ENCODE measurements around the gene BMPR1A. TPM values are rescaled to one million over a fixed set of nuclear protein-coding genes. Genes with fewer than 3 reads are reported as not detected.

The BMPR1A gene
- total RNA-seq, 1 experiment from 2014 or later: 94.3 TPM

DNA sequence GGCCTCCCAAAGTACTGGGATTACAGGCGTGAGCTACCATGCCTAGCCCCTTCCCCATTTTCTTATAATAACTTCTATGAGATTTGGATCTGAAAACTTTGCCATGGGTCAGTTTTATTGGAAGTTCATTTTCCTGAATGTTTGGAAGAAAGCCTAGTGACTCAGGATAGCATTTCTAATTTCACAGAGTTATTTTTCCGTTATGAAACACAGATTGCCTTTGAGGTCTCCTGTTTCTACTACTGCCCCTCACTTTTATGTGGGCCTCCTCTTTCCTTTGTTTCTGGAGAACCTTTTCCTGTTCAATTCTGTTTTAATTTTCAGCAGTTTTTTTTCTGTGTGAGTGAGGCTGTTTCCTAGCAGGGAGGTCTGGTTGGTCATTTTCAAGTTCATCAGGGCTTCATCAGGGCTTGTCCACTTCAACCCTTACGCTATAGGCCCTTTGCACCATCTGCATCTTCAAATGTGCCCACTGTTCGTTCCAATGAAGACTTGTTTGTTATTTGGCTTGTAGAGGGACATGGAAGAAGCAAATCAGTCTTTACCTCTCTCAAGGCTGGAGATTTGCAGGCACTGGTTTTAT, 58.7 kb downstream of the BMPR1A start:
- CTCF ChIA-PET: no interaction called here
- ATAC-seq: no peak
- BruUV-seq (replicated peaks): no TSS peak

DNA sequence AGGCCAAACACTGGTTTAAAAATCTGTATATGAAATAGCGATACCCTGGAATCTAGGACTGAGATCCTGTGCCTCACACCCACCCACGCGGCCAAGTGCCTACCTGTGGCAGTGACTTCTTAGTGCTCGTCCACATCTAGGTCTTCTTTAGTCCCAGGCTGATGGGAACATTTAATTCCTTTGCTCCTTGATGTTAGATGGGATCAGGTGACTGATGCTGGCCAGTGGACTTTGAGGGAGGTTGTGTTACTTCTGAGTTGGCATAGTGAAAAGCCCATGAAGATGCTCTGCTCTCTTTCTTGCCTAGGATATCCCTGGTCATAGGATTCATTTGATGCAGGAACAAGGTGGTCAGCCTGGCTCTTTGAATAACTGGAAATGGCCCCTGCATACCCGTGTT, 59.2 kb downstream of the BMPR1A start:
- no TSS peak for BruUV-seq (replicated peaks)
- Histone ChIP-seq H3K36me3 (ENCODE audit: control insufficient read depth, insufficient read depth, low read length) (no peaks in the 10 kb centered on the region), H3K27ac (ENCODE audit: low read length) (no peak overlapping the region), H3K9me3 (ENCODE audit: control insufficient read depth, insufficient read depth, low read depth, low read length) (no peaks in the 10 kb centered on the region), H3K4me1 (ENCODE audit: control insufficient read depth, insufficient read depth, low read length) (0 out of 2 replicates have a peak, but pooled peaks cover 2% of the 10 kb centered on the region), H3K4me3 (ENCODE audit: low read depth in 2 of 2, low read length in 2 of 2) (no peak overlapping the region), H3K27me3 (ENCODE audit: control insufficient read depth, insufficient read depth, low read length) (no peaks in the 10 kb centered on the region)
- ChIA-PET CTCF (no interaction called here), POLR2A (no interaction called here)
- ATAC-seq: no peak
- in situ Hi-C loops (cut with HindIII; ENCODE audit: low pct_unique_long_range_greater_than_20kb, low sequenced_read_pairs): no loop called here
- TF ChIP-seq, protein P1, sequence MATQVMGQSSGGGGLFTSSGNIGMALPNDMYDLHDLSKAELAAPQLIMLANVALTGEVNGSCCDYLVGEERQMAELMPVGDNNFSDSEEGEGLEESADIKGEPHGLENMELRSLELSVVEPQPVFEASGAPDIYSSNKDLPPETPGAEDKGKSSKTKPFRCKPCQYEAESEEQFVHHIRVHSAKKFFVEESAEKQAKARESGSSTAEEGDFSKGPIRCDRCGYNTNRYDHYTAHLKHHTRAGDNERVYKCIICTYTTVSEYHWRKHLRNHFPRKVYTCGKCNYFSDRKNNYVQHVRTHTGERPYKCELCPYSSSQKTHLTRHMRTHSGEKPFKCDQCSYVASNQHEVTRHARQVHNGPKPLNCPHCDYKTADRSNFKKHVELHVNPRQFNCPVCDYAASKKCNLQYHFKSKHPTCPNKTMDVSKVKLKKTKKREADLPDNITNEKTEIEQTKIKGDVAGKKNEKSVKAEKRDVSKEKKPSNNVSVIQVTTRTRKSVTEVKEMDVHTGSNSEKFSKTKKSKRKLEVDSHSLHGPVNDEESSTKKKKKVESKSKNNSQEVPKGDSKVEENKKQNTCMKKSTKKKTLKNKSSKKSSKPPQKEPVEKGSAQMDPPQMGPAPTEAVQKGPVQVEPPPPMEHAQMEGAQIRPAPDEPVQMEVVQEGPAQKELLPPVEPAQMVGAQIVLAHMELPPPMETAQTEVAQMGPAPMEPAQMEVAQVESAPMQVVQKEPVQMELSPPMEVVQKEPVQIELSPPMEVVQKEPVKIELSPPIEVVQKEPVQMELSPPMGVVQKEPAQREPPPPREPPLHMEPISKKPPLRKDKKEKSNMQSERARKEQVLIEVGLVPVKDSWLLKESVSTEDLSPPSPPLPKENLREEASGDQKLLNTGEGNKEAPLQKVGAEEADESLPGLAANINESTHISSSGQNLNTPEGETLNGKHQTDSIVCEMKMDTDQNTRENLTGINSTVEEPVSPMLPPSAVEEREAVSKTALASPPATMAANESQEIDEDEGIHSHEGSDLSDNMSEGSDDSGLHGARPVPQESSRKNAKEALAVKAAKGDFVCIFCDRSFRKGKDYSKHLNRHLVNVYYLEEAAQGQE (IDR thresholded peaks at IDR 0.05; ENCODE audit: insufficient read depth in 1 of 2, low read depth in 2 of 2, low read length in 1 of 2): no peak
- no peak for TF ChIP-seq SIN3A (IDR thresholded peaks at IDR 0.05; ENCODE audit: borderline replicate concordance, insufficient read depth, low read depth, low read length)
- TF ChIP-seq POLR2AphosphoS5 (IDR thresholded peaks at IDR 0.05; ENCODE audit: low read depth, low read length): no peak
- TF ChIP-seq TCF7L2 (IDR thresholded peaks at IDR 0.05; ENCODE audit: low read depth, low read length): no peak
- TF ChIP-seq, protein P2, sequence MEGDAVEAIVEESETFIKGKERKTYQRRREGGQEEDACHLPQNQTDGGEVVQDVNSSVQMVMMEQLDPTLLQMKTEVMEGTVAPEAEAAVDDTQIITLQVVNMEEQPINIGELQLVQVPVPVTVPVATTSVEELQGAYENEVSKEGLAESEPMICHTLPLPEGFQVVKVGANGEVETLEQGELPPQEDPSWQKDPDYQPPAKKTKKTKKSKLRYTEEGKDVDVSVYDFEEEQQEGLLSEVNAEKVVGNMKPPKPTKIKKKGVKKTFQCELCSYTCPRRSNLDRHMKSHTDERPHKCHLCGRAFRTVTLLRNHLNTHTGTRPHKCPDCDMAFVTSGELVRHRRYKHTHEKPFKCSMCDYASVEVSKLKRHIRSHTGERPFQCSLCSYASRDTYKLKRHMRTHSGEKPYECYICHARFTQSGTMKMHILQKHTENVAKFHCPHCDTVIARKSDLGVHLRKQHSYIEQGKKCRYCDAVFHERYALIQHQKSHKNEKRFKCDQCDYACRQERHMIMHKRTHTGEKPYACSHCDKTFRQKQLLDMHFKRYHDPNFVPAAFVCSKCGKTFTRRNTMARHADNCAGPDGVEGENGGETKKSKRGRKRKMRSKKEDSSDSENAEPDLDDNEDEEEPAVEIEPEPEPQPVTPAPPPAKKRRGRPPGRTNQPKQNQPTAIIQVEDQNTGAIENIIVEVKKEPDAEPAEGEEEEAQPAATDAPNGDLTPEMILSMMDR (IDR thresholded peaks at IDR 0.05): no peak
- intact Hi-C loops (cut with micrococcal nuclease; ENCODE audit: unreplicated experiment): no loop called here
- no peak for DNase-seq (ENCODE audit: low read depth, low spot score)

More for the DNA sequence above, 58.7 kb downstream of the BMPR1A start:
- Histone ChIP-seq H3K27ac (ENCODE audit: low read length) (no peak overlapping the region), H3K36me3 (ENCODE audit: control insufficient read depth, insufficient read depth, low read length) (no peaks in the 10 kb centered on the region), H3K9me3 (ENCODE audit: control insufficient read depth, insufficient read depth, low read depth, low read length) (no peaks in the 10 kb centered on the region), H3K27me3 (ENCODE audit: control insufficient read depth, insufficient read depth, low read length) (no peaks in the 10 kb centered on the region), H3K4me1 (ENCODE audit: control insufficient read depth, insufficient read depth, low read length) (0 out of 2 replicates have a peak, but pooled peaks cover 2% of the 10 kb centered on the region), H3K4me3 (ENCODE audit: low read depth in 2 of 2, low read length in 2 of 2) (no peak overlapping the region)
- DNase-seq (ENCODE audit: low read depth, low spot score): no peak
- POLR2A ChIA-PET: no interaction called here
- TF ChIP-seq, protein P1 (IDR thresholded peaks at IDR 0.05; ENCODE audit: insufficient read depth in 1 of 2, low read depth in 2 of 2, low read length in 1 of 2): no peak
- no peak for TF ChIP-seq SIN3A (IDR thresholded peaks at IDR 0.05; ENCODE audit: borderline replicate concordance, insufficient read depth, low read depth, low read length)
- TF ChIP-seq POLR2AphosphoS5 (IDR thresholded peaks at IDR 0.05; ENCODE audit: low read depth, low read length): no peak
- TF ChIP-seq, protein P2 (IDR thresholded peaks at IDR 0.05): no peak
- TF ChIP-seq TCF7L2 (IDR thresholded peaks at IDR 0.05; ENCODE audit: low read depth, low read length): no peak
- in situ Hi-C loops (cut with HindIII; ENCODE audit: low pct_unique_long_range_greater_than_20kb, low sequenced_read_pairs) (no loop called here), intact Hi-C loops (cut with micrococcal nuclease; ENCODE audit: unreplicated experiment) (no loop called here)

All from Panc1 (cell line).